ENCODE results near the gene FCHSD2.
"Not testable (repeated sequence)": the region's sequence is repeated elsewhere in the genome, so short reads cannot be mapped to it uniquely, and the experiment has no call there.

Gene FCHSD2

DNA sequence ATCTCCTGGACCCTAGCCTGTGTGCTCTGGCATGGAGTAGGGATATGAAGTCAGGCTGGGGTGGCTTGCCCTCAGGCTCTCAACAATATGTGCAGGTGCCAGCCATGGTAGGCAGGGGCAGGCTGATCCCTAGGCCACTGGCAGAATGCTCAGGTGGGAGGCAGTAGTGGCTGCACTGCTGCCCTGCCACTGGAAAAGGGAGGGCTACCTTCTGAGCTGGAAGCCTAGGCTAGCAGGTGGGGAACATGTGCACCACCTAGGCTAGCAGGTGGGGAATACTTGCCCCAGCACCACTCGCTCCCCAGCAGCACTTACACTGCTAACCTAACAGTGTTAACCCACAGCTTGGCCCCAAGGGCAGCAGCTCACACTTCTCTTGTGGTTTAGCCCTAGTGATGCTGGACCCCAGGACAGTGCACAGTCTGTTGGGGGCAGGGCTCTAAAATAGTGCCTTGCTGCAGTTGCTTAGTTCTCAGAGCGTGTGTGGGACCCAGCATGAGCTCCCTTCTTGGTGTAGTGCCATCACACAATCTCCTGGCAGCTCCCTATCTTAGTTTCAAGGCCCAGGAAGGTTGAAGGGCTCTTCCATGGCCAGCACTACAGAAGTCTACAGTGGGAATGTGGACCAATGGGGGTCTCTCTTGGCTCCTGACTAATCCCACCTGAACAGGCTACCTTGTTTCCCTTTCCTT is 130.8 kb downstream of the FCHSD2 start:
- DNase-seq (ENCODE audit: low read depth in 2 of 2), result no peak

DNA sequence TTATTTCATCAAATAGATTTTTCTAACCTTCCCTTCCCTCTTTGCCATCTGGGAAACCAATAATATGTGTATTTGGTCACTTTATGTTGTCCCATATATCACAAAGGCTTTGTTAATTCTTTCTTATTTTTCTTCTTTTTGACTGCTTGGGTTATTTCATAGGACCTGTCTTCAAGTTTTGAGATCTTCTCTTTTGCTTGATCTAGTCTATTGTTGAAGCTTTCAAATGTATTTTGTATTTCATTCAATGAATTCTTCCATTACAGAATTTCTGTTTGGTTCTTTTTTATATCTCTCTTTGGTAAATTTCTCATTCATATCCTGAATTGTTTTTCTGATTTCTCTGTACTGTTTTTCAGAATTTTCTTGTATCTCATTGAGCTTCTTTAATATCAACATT is 132.1 kb downstream of the FCHSD2 start:
- no peak for DNase-seq (ENCODE audit: low read depth in 2 of 2)

DNA sequence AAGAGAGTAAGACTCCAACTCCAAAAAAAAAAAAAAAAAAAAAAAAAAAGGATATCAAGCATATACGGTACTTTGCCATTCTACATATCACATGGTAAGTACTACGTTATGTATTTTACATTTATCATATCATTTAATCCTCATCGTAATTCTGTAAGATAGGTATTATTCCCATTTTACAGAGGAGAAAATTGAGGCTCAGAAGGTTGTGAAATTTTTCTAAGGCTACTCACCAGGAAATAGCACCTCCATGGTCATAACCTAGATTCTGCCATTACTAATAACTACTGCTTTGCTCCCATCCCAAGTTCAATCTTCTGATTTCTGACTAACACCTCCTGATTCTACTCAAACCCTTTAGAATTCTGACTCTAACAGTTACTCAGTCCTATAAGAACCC is 138.0 kb downstream of the FCHSD2 start:
- DNase-seq (ENCODE audit: low read depth in 2 of 2), result no peak

DNA sequence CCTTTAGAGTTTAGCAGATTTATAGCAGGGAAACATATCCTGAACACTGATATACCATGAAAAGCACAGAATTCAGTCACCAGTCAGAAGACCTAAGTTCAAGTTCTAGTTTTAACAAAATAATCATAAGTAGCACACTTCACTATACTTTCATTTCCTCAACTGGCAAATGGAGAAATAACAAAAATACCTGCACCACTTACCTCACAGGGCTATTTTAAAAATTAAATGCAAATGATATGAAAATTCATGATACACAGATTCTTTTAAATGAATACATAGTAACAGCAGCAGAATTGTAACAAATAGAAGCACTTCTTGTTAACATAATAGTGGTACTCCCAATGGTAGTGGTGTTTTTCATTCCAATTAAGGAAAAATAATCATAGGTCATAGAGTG is 139.0 kb downstream of the FCHSD2 start:
- DNase-seq (ENCODE audit: low read depth in 2 of 2), result no peak

DNA sequence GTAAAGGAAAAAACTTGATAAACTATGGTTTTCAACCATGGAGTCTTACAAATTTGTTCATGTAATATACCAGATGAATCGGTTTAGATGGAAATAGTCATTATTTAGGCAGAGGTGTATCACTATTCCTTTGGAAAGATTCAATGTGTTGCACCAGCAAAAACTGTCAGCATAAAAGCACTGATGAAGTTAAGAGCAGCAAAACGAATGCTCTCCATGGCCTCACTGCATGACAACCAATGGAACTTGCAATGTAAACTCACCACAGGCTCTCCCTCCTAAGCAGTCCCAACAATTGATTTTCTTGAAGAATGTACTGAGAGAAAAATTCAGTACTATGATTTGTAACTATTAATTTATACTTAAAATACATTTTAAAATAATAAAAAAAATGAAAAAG is 139.9 kb downstream of the FCHSD2 start:
- no peak for DNase-seq (ENCODE audit: low read depth in 2 of 2)

DNA sequence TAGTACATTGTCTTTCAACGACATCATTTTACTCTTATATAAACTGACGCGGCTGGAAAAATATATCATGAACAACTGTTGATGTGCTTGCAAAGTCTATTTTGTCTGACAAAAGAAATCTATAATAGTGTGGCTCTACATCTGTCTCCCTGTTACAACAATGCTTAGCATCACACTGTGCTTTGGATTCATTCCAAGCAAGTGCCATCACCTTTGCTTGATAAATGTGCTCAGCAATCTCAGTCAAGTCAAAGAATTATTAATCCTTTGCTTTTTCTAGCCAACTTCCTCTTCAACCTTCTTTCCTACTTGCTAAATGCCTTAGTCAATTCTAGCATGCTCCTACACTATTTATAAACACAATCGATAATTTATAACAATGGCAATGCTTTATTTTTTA is 140.5 kb downstream of the FCHSD2 start:
- peak; percentile 21 to 23 for DNase-seq (ENCODE audit: low read depth in 2 of 2)

DNA sequence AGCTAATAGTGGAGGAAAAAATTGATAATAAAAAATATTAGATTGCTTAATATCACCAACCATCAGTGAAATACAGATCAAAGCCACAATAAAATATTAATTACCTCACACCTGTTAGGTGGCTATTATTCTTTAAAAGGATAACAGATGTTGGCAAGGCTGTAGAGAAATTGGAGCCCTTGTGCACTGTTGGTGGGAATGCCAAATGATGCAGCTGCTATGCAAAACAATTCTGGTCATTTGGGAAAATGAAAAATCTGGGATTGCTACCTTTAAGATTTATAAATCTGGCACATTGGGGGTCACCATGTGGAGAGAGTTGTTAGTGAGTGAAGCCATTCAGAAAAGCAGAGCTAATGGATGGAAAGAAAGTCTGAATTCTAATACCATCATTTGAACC is 143.4 kb downstream of the FCHSD2 start:
- no peak for DNase-seq (ENCODE audit: low read depth in 2 of 2)

DNA sequence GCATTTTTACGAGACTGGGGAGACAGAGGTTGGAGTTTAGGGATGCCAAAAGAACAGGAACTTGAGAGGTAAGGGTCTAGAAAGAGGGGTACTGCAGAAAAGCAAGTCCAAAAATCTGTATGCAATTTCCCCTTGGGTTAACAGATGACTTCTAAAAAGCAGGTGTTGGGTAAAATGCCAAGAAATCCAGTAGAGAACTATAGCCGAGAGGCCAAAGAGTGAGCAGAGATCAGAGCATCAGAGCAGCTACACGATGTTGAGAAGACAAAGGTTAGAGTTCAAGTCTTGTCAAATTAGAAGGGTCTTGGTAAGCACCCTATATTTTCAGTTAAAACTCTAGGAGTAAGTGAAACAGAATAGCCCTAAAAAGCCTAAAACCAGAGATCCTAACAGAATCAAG is 145.2 kb downstream of the FCHSD2 start:
- no peak for DNase-seq (ENCODE audit: low read depth in 2 of 2)

DNA sequence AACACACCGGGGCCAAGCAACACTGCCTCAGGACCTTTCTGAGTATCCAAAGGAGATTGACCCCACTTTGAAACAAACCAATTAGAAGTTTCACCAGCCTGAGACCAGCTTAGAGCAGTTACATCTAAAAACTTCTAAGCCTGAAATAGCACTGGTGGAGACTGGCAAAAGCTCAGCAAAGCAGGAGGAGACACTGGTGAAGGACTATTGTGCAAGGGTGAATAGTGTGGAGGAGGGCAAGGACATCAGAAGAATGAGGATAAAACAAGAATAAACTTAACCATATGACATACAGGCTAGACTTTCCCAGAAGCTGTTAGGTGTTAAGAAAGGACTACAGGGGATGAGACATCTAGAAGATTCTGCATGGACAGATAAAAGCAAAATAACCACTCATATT is 152.4 kb downstream of the FCHSD2 start:
- no peak for DNase-seq (ENCODE audit: low read depth in 2 of 2)

DNA sequence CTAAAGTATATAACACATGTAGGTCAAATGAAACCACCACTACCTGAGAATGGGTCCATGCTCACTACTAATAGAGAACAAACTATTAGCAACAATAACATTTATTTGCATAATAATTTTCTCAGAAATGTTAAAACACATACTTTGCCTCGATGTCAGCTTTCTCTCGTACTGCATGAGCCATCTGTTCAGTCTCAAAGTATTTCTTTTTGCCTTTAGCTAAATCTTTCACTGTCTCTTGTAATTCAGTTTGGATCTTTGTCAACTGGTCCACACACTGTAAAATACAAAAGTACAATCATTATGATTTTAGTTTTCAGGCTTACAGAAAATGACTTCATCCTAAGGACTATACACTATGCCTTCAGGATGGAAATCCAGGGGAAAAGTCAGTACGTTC is 153.3 kb downstream of the FCHSD2 start:
- no peak for DNase-seq (ENCODE audit: low read depth in 2 of 2)

DNA sequence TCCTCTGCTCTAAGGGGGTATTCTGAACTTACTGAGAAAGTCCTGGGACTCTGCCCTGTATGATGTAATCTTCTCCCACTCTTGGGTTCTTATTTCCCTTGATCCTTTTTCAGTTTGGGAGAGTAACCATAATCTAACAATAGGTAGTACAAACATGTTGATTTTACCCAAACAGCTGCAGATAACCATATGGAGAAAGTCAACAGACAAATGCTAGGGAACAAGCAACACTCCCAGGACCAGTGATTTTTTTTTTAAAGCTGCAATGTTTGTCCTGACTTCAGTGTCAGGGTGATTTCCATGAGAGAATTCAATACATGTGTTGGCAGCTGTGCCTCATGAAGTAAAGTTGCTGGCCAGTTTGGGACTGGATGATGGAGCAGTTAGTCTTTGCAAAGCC is 156.5 kb downstream of the FCHSD2 start:
- DNase-seq (ENCODE audit: low read depth in 2 of 2), result no peak

DNA sequence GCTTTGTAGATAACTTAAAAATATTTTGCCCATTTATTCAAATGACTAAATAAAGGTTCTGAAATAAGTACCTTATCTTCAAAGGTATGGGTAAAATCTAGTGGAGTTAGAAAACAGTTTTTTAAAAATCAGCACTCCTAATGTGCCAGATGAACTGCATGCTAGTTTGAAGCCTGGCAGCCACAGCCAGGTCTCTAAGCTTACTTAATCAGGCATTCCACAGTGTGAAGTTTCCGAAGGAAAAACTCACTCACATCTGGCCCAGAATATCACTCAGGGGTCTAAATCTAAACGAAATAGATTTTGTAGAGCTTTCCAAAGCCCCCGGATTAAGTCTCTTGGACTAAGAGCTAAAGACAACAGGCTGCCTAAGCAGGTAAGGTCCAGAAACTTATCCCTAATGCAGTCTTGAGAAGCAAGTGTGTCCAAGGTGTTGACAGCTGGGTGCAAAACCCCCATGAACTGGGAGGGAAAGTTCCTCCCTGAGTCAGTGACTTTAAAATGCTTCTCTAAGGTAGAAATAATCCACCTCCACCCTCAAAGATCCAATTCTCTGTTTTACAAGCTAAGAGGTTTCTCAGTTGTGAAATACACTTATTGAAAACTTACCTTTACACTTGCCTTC is 157.6 kb downstream of the FCHSD2 start:
- no peak for DNase-seq (ENCODE audit: low read depth in 2 of 2)

DNA sequence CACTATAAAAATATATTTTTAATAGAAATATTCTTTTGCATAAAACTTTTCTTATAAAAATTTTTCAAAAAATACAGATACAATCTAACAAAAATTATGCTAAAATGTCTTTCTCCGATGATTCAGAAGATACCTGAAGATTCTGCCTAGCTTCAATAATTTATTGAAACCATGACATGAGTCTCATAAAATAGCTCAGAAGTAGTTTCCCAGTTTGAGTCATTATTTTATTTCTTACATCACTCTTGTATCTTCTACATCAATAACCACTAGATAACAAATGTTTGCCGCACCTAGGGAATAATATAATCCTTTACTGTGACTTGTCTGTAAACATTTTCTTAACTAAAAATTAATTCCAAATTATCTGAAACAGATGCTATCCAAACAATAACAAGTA is 158.6 kb downstream of the FCHSD2 start:
- DNase-seq (ENCODE audit: low read depth in 2 of 2), result no peak

DNA sequence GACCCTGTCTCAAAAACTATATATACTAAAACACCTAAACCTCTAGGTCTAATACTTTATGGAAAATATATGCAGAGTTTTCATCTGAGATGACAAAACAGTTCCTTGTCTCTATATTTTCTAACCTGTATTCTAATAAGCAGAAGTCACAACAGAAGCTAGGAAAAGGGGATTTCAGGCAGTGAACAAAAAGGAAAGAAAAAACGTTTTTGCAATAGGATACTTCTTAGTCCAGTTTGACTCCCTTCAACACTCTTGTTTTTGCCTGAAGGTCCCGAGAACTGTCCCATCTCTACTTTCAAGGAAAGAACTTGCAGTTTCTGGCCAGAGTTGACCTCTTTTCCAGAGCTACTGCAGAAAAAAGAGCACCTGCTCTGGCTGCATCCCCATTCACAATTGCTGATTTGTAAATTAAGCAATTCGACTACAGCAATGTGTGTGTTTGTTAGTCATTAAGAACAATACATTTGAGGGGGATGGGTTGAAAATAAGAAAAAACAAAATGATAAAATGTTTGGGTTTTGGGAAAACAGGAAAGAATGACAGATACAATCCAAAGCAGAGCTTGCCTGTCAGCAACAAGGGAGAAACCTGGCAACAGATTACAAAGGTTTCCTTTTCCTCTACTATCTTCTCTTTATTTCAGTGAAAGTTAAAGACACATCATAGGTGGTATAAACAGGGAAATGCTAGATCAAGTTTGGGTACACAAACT is 160.0 kb downstream of the FCHSD2 start:
- no peak for DNase-seq (ENCODE audit: low read depth in 2 of 2)

DNA sequence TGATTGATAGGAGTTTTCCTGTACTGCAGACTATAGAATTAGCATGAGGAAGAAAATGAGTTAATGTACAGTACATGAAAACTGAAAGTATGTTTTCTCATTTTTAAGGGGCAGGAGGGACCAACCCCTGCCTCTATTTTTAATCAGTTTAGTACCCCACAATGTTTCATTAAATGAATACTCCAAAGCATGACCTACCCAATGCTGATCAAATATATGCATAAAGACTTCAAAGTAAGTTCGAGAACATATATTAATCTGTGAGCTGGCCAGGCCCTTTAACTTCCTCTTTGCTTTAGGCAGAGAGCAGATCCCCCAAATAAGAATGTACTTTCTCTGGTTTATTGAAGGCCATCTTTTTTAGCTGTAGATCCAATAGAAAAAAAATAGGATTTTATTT is 161.0 kb downstream of the FCHSD2 start:
- no peak for DNase-seq (ENCODE audit: low read depth in 2 of 2)

DNA sequence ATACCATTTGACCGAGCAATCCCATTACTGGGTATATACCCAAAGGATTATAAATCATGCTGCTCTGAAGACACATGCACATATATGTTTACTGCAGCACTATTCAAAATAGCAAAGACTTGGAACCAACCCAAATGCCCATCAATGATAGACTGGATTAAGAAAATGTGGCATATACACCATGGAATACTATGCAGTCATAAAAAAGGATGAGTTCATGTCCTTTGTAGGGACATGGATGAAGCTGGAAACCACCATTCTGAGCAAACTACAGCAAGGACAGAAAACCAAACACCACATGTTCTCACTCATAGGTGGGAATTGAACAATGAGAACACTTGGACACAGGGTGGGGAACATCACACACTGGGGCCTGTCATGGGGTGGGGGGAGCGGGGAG is 164.3 kb downstream of the FCHSD2 start:
- not testable (repeated sequence) for DNase-seq (ENCODE audit: low read depth in 2 of 2)

DNA sequence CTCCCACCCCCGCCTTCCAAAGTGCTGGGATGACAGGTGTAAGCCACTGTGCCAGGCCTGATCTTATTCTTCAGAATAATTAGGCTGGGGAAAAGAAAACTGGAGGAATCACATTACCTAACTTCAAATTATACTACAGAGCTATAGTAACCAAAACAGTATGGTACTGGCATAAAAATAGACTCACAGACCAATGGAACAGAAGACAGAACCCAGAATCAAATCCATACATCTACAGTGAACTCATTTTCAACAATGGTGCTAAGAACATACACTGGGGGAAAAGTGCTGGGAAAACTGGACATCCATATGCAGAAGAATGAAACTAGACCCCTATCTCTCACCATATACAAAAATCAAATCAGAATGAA is 165.6 kb downstream of the FCHSD2 start:
- not testable (repeated sequence) for DNase-seq (ENCODE audit: low read depth in 2 of 2)

DNA sequence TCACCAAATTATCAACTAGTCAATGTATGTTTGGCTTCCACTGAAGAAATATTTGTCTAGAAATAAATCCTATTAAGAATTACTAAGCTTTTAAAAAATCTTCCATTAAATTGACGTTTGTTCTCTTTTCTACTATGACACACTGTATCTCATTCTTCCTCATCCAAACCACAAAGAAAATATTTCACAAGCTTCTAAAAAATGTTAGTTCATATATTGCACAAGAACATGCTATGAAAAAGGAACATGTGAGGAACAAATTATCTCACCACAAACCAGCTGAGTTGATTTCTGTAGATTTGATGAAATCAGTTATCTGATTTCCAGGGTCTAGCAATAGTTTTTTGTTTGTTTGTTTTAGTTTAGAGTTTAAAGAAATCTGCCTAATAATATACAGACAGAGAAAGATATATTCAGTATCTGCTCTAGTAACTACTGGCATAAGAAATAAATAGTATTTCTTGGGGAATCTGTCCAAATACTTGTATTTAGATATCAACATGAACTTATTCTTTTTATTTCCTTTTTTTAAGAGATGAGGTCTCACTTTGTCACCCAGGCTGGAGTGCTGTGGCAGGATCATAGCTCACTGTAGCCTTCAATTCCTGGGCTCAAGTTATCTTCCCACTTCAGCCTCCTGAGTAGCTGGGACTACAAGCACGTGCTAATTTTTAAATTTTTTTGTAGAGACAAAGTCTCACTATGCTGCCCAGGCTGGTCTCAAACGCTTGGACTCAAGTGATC is 166.2 kb downstream of the FCHSD2 start:
- DNase-seq (ENCODE audit: low read depth in 2 of 2), result peak; percentile 83 to 87

DNA sequence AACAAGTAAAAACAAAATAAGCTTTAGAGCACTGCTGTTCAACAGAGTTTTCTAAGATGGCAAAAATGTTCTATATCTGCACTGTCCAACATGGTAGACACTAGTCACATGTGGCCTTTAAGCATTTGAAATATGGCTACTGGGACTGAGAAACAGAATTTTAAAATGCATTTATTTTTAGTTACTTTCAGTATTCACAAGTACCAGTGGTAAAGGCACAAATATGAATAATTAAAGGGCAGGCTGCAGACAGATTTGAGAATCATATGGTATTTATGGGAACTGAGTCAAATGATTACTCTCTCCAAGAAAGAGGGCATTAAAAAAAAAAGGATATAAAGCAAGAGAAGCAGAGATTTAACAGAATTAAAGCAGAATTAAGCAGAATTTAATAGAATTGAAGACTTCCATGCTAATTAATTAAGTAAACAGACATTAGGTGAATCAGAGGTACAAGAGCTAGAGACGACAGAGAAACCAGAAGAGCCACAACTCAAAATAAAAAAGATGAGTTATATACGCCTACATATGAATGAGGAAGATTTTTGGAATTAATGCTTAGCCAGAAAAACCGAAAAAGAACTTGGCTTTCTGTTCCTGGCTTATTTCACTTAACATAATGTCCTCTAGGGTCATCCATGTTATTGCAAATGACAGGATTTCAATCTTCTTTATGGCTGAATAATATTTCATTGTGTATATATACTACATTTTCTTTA is 167.5 kb downstream of the FCHSD2 start:
- no peak for DNase-seq (ENCODE audit: low read depth in 2 of 2)

DNA sequence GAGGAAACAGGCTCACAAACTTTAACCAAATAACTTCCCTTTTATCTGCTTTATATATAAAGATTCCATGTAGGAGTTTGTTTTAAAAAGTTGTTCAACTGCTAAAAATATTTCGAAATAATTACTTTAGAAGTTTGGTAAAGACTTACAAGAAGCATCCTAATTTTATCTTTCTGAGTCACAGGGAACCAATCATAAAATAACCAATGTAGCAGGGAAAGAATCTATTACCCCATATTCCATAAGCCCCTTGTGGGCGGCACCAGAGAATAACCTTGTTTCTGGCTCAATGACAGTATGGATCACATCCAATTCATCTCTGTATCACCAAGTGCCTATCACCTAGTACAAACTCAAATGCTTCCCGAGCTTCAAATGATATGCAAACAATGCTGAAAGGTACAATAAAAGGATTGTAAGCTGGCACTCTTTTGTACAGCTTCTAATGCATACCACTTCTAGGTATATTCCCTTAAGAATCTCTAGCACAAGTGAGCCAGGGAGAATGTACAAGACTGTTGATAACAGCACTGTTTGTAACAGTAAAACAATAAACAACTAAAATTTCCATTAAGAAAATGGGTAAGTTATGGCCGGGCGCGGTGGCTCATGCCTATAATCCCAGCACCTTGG is 169.5 kb downstream of the FCHSD2 start:
- peak; percentile 44 to 53 for DNase-seq (ENCODE audit: low read depth in 2 of 2)

DNA sequence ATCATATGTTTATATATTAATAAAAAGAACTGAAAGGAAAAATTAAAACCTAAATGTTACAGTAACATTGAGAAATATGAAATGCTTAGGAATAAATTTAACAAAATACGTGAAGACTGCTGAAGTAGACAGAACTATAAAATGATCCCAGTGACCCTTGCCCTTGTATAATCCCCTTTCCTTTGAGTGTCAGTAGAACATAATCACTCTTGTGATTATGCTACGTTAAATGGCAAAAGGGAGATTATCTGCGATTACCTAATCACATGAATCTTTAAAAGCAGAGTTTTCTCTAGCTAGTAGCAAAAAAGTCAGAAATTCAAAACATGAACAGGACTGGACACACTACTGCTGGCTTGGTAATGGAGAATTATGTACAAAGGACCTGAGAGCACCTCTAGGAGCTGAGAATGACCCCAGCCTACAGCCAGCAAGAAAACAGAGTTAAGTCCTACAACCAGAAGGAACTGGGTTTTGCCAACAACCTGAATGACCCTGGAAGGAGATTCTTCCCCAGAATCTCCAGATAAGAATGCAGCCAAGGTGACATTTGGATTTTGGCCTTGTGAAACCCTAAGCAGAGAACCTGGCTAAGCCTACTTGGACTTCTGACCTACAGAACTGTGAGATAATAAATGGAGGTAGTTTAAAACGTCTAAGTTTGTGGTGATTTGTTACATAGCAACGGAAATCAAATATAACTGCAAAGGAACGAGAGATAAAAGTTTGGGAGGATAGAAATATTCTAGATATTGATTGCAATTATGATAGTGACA is 170.7 kb downstream of the FCHSD2 start:
- no peak for DNase-seq (ENCODE audit: low read depth in 2 of 2)
